Stimulated activated CD8-positive, alpha-beta memory T cell treated with anti-CD3 and anti-CD28 coated beads, Interleukin-15, amount 100 ng/mL, for 4 hours (primary cell): ENCODE measurements around the gene ZSCAN32.

Experiments used
- DNase-seq, 2 donors: peaks; one replicate each; pipeline ENCODE4 v3.0.0-alpha.2; 2020; ENCODE audit warnings: low read depth in 2 of 2

ZSCAN32 gene

GRCh38 chr16:3358871-3359270, 41.9 kb downstream of the ZSCAN32 start:
- no peak for DNase-seq

GRCh38 chr16:3356118-3356517, 44.7 kb downstream of the ZSCAN32 start:
- DNase-seq = no peak

- no peak for DNase-seq
Measured at GRCh38 chr16:3355589-3355988, 45.2 kb downstream of the ZSCAN32 start, which contains the start of gene OR2C1. Gene OR2C1, plus strand, starts transcription at chr16:3355889. Its CDS starts 52 bp downstream, at chr16:3355941.

GRCh38 chr16:3349175-3349574, 51.6 kb downstream of the ZSCAN32 start:
- no peak for DNase-seq

- no peak for DNase-seq
Measured at GRCh38 chr16:3348547-3349167, 52.1 kb downstream of the ZSCAN32 start.

- no peak for DNase-seq
Measured at GRCh38 chr16:3347586-3347985, 53.2 kb downstream of the ZSCAN32 start.

- no peak for DNase-seq
Measured at GRCh38 chr16:3346041-3346440, 54.8 kb downstream of the ZSCAN32 start.
